GM19238 (cell line): ENCODE results near the gene WSCD1.

Experiments
- DNase-seq: peaks from one replicate; pipeline ENCODE4 v3.0.0; 2011; ENCODE audit warnings: low spot score; ENCODE audit not compliant: insufficient read length

WSCD1 gene

DNA sequence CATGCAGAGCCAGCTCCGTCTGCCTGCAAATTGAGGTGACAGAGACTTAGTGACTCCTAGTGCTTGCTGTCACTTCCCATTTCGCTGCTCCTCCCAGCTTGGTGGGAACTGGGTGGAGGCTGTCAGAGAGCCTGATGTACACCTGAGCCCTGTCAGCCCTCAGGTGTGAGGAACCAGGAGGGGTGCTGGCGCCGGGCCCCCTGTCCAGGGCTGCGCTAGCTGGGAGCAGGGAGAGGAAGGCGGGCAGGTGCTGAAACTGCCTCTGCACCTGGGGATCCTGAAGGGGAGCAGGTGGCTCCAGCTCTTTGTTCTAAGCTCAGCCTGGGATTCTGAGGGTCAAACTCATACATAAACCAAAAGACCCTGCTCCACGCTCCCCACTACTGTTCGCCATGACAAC lies 10.8 kb upstream of the WSCD1 start:
- DNase-seq = no peak

DNA sequence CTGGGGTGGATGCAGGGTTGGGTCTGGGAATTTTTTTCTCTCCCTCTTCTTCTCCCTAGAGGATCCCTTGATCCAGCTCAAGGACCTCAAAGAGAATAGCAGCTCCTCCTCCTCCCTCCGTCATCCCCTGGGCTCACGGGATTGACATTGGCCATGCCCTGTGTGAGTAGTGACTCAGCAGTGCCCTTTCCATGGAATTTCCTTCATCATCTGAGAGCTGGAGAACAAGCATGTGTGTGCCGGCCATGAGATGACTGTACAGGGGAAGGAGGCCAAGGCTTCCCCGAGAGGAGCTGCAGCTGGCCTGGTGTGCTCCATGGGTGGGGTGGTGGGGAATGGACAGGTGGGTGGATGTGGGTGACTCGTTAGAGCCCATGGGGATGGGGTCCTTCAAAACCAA lies 8.9 kb upstream of the WSCD1 start:
- no peak for DNase-seq

DNA sequence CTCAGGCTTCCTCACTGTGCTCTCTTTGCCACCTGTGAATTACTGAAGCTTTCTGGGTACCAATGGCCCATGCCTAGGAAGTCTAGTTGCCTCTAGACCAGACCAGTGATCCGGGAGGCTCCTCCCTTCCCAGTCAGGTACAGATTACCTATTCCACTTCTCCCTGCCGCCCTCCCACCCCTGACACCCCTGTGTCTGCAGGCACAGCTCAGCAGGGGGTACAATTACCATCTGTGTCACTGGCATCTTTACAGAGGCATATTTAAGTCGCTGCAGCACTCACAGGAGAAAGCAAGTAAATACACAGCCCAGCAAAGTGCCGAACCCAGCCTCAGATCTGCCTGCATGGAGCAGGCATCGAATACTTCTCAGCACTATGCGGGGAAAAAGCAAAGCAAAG lies 5.3 kb upstream of the WSCD1 start:
- no peak for DNase-seq

DNA sequence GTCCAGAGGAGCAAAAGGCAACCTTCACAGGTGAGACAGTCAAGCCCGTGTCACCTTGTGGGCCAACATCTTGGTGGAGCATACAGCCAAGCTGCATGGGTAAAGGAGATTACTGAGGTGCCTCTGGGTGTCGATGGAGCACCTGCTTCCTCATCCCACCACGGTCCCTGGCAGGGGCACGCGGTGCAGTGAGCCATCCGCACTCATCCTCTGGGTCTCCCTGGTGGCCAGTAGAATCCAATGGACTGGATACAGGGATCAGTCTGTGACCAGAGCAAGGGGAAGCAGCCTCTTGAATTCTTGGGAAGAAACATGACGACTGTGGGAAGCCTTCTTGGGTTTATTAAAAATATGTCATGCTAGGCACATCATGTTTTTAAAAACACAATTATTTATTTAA lies 4.8 kb upstream of the WSCD1 start:
- no peak for DNase-seq

DNA sequence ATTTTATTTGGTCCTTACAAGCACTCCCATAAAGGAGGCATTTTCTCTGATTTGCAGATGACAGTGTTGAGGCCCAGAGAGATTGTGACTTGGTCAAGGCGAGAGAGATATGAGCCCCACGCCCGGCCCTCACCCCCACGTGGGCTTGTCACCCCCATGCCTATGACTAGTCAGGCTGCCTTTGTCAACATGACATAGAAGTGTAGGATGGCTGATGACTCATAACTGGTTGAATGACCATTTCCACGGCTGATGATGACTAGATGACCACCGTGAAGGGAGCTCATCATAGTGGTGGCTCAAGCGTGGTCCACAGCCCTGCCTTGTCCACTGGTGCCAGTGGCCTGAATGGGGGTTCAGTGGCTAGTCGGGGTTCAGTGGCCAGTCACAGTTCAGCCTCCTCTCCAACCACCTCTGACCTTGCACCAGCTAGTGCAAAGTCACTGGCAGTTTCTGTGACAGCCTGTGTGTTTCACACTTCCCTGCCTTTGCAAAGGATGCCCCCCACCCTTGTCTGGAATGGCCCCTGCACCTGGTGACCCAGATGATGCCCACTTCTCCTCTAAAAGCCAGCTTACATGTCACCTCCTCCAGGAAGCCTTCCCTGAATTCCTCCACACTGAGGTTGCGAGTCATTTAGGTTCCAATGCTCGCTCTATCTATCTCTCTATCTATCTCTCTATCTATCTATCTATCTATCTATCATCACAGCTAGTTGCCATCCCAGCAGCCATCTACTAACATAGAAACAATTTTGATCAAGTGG lies 3.8 kb upstream of the WSCD1 start:
- DNase-seq = no peak

DNA sequence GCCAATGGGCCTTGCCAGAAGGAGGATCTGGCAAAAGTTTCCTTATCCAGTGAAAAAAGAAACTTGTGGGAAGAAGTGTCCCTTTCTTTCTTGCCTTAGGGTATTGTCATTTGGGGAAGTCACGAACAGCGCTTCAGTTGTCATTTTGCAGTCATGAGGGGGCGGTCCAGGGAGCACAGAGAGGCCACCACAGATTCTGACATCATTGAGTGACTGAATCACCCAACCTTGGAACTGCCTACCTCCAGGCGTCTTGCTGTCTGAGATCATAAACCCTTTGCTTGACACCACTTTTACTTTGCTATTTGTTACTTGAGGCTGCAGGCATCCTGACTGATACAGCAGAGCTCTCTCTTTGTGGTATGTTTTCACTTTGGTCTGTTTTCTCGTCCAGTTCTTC lies 3.1 kb upstream of the WSCD1 start:
- DNase-seq = no peak

DNA sequence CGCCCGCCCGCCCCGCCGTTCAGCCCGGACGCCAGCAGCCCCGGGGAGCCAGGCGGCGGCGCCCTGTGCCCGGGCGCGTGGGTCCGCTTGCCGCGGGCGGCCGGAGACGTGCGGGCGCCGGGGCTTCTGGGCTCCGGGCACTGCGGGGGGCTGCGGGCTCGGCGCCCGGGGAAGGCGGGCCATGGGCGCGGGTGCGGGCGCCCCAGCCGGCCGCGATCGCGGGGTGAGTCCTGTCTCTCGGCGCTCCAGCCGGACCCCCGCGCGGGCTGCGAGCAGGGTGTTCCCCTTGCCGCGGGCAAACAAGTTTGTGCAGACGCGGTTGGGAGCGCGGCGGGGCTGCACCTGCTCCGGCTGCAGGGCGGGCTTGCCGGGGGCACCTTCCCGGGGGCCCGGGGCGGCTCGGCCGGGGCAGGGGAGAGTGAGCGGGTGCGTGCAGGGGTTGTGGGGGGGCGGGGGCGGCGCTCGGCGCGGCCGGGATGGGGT lies 292 bp downstream of the WSCD1 start:
- no peak for DNase-seq

DNA sequence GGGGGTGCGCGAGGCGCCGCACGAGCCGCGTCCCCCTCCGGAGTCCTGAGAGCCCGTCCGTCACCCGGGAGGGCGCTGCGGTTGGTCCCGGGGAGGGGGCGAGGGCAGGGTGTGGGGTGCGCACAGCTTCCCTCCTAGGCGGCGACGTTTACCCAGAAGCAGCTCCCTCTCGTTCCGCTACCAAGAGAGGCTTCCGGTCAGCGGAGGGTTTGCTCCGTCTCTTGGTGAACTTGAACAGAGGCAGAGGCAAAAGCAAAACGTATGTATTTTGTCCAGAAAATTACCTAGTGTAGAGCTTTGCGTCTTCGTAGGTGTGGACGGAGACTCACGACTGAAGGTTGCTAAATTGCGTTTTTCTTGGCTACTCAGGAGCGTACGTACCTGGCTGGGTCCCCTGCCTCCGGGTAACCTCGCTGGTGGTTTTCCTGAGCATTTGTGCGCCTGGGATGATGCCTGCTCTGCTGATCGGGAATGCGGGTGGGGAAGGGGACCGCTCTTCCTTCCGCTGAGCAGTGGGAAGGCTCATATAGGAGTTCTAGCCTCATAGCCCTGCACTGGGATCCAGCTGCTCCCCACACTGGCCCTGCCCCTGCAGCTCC lies 833 bp downstream of the WSCD1 start:
- DNase-seq = no peak

DNA sequence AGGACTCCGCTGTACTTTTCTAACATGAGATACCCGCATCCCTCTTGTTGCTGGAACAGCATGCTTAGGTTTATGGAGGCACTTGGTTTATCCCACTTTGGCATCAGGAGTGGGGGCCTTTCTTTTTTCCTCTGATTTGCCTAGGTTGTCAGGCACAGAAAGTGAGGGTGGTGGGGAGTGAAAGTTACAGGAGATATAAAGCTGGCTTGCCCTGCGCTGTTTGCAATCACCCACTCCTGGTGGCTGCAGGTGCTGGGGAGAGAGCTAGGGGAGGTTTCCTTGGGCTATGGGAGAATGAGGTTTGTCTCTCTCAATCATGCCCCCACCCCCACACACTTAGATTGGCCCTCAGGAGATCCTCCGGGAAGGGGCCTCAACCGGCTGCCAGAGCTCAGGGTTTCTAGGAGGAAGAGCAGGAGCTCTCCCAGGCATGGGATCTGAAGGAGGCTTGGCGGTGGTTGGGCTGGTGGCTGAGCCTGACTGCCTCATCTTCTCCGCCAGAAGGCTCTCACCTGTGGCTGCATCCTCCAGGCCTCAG lies 1.4 kb downstream of the WSCD1 start:
- no peak for DNase-seq

DNA sequence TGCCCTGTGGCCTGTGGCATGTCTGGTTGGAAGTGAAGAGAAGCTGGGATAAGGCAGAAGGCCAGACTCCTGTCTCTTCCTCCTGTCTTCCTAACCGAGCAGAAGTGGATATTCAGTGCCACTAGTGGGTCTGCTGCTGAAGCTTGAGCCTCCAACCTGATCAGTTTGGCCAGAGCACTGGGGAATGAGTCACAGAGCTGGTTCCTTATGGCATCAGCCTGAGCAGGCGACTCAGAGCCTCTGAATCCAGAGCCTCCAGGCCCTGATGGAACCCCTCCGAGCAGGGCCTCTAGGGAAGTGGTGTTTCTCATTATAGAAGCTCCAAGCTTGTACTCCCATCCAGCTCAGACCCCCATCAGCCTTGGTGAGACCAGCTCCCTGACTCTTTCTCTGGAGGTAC lies 2.0 kb downstream of the WSCD1 start:
- no peak for DNase-seq

DNA sequence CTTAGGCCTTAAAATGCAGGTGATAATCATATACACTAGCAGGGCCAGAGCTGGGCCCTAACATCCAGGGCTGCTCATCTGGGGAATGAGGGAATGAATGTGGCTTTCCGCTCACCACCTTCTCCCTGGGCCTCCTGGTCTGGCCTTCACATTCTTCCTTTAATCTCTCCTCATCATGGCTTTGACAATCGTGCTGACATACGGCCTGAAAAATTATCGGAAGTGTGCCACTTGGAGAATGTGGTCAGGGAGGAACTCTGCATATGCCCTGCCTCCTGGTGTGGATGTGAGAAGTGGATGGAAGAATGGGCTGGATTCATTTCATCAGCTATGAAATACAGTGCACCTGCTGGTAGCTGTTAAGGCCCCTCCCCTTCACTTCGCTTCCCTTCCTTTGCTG lies 2.4 kb downstream of the WSCD1 start:
- no peak for DNase-seq

DNA sequence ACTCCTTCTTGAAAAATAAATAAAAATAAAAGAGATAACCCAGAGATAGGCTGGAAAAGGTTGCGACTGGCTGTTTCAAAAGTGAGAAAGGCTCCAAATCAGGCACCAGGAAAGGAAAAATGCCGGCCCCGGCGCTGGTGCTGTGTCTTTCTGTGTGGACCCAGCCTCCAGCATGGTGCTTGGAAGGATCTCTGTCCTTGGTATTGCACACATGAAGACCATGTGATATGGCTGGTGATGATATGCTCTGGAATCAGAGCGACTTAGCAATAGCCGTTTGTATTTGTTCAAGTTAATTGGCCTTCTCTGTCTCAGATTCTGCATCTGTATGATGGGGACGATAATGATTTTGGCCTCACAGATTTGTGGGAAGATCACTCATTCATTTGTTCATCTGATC lies 3.4 kb downstream of the WSCD1 start:
- no peak for DNase-seq

DNA sequence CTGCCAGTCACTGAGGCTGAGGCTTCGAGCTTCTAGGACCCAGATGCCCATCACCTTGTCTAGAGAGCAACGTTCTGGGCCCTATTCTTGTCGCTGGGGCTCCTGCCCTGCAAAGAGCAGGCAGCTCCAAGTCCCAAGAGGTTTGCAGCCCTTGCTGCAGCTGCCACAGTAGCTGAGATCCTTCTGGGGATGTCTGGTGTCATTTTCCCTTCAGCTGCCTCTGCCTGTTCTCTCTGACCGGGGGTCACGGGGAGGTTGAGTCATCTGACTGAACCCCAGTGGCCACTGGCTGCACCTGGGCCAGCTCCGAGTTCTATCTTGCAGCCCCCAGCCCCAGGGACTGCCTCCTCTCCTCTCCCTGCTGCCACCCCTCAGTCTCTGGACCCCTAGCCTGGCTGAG lies 4.9 kb downstream of the WSCD1 start:
- no peak for DNase-seq

DNA sequence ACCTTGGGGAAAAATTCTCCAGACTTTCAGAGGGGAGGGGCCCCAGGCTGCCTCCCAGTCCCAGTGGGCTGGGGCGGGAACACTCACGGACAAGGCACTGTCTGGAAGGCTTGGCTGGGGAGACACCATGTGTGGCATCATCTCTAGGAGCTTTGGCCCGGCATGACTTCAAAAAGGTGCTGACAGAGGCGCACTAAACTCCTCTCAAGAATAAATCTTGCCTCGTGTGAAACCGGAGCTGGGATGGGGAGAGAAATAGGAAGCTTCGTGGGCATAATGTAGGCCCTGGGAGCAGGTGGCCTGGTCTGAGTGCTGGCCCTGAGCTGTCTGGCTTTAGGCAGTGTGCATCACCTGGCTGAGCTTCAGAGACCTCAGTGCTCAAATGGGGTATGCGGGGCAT lies 5.7 kb downstream of the WSCD1 start:
- DNase-seq = no peak

DNA sequence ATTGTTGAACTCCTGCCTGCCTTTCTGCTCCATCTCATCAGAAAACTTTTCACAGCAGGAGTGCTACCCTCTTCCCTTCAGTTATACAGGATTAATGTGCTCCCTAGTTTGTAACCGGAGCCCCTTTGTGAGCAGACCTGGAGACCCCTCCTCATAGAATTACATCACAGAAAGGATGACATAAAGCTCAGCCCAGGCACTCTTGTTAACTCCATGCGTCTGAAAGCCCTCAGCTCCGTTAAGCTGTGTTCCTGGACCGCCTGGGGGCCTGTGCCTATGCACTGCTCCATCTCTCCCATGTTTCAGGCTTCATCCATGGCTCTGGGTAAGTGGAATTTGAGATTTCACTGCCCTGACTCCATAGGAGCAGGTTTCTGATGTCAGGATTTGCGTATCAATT lies 7.6 kb downstream of the WSCD1 start:
- no peak for DNase-seq

DNA sequence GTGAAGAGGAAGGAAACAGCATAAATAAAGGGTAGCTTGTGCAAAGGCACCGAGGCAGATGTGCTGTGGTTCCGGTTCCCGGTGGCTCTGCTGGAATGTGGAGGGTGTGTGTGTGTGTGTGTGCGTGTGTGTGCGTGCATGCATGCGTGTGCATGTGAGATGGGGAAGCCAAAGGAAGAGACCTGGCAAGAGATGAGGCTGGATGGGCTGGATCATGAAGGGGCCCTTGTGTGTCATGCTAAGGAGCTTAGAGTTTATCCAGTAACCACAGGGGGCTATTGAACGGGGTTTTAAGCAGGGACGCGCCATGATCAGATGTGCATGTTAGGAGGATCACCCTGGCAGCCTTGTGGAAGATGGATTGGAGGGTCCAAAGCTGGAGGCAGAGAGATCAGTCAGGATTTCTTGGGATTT lies 8.3 kb downstream of the WSCD1 start:
- DNase-seq = no peak

DNA sequence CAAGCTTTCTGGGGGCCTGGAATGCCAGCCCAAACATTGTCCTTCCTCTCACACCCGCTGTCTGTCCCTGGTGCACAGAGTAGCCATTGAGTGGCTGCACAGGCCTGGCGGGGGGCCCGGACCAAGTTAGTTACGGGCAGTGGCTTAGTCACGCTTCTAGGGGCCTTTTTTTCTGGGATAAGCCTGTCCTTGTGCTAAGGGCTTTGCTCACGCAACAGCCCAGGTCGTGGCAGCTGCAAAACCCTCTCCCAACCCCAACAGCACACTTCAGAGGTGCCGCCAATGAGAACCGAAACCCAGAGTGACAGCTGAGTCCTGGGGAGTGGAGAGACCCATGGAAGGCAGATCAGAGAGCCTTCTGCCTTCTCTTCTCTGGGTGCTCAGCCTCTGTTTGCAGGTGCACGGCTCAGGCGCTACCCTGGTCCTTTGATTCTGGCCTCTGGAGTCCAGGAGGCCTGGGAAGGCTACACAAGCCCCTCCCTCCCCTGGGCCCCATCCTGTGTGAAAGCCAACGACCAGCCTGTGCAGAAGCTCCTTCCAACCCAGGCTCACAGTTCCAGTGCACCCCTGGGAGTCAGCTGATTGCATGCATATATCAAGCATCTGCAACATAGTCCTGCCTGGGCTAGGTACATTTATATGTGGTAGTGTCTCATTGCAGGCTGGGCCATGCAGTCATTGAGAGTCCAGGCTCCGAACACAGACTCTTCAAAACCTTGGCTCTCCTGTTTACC lies 9.1 kb downstream of the WSCD1 start:
- DNase-seq = no peak

DNA sequence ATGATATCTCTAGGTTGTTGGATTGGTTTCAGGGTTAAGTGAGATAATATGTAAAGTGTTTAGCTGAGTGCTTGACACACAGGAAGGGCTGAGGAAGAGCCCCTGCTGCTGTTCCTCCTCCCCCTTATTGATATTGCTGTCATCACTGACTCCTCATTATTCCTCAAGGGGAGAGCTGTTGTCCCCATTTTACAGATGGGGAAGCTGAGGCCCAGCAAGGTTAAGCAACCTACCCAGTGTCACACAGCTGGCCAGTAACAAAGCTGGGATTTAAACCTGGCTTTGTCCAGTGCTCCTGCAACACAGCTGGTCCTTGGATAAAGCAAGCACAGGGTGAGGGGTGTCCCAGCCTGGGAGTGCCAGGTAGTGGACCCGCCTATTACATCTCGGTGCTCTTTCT lies 9.8 kb downstream of the WSCD1 start:
- DNase-seq = no peak

DNA sequence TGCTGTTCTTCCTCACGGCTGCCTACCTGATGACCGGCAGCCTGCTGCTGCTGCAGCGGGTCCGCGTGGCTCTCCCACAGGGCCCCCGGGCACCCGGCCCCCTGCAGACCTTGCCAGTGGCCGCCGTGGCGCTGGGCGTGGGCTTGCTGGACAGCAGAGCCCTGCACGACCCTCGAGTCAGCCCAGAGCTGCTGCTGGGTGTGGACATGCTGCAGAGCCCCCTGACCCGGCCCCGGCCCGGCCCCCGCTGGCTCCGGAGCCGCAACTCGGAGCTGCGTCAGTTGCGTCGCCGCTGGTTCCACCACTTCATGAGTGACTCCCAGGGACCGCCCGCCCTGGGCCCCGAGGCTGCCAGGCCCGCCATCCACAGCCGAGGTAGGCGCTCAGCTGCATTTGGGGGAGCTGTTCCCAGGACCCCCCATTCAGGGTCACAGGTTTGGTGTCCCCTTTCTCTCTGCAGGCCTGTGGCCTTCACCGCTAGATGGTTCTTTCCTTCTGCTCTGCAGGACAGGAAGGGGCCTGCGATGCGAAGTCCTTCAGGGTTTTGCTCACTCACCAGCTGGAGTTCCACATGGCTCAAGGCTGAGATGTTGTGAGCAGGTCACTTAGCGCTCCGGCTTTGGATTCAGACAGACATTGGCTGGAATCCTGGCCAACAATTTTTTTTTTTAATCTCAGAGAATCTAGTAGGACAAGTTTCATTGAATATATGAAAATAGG lies 10.7 kb downstream of the WSCD1 start:
- no peak for DNase-seq

DNA sequence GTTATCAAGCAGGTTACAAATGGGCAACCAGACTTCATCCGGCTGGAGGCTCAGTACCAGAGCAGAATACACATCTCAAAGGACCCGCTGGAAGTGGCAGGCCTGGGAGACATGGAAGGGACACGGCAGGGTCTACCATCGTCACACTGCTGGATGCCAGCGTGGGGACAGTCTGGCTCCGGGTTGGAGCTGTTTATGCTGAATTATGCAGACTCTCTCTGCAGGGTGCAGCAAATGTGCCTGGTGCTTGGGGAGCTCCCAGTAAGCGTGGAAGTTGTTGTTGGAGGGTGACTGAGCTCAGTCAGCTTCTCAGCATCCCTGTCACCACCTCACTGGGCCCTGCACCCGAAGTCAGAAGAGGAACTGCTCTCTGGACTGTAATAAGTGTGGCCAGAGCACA lies 12.2 kb downstream of the WSCD1 start:
- DNase-seq = no peak

DNA sequence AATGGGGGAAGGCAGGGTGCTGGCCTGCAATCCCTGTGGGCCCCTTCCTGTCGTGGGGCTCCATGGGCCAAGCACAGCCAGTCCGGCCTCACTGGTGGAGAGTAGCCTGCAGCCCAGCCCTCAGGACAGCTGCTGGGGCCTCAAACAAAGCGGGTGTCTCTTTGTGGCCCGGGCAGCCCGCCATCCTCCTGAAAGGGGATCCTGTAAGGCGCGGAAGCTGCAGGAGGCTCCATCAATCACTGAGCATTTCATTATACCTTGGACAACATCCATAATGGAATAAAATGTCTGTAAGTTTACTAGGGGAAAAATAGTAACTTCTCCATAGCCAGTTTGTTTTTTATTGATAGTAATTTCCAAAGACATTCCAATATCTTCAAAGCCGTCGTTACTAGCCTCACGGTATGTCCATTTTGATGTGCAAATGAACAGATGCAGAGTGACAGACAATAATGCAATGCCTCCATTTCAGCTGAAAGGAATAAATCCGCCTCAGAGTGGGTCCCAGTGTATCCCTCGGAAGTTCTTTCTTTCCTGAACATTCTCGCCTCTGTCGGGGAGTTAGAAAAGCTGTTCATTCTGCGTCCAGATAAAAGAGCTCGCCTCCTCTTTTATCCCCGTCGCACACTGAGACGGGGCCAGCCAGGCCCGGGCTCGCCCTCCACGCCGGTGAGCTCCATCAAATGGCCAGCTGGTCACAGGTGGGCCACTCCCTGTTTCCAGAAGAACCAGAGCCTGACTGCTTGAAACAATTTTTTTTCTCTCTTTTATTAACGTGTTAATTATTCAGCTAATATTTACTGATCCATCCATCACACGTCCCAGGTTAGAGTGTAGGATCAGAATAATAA lies 14.4 kb downstream of the WSCD1 start:
- no peak for DNase-seq
